B cell (primary cell): ENCODE results near the gene CRHR2. TPM values are rescaled to one million over a fixed set of nuclear protein-coding genes. Genes with fewer than 3 reads are reported as not detected.

ENCODE experiments used
- ATAC-seq: fragments of 200-7000 bp; cut with Tn5 transposase; one replicate; pipeline ENCODE4 v1.10.0; 2021; ENCODE audit warnings: low read depth, mild to moderate bottlenecking, moderate number of reproducible peaks, moderate library complexity
- CTCF ChIA-PET: fragments of 350-600 bp; sonication (Branson Sonifier 250); formaldehyde crosslinking; loops from one replicate; lab custom pipeline; 2021; ENCODE audit warnings: antibody characterized with exemption, inconsistent platforms; lab: Charles Lee
- POLR2A ChIA-PET: fragments of 350-600 bp; sonication (Branson Sonifier 250); formaldehyde crosslinking; loops from one replicate; lab custom pipeline; 2021; ENCODE audit warnings: antibody characterized with exemption; lab: Charles Lee
- DNase-seq: peaks from one replicate; pipeline ENCODE4 v3.0.0; 2013
- H2AFZ ChIP-seq: 2 replicates; pipeline ENCODE4 v1.6.1; 2012; ENCODE audit warnings: mild to moderate bottlenecking, low read depth, low read length; ENCODE audit not compliant: insufficient read depth, poor library complexity, severe bottlenecking
- H3K27ac ChIP-seq, 2 donors: 1 replicate in 1 of 2; 2 replicates in 1 of 2; pipeline ENCODE4 v1.5.1; 2012 to 2013; ENCODE audit warnings: low read length in 2 of 2, mild to moderate bottlenecking in 2 of 2, moderate library complexity in 1 of 2
- H3K27me3 ChIP-seq, 4 experiments: fragments of 200-600 bp in 1 of 4; sonication (generic) in 1 of 4; replicated peaks in 1 of 4; 1 replicate in 2 of 4; 2 replicates in 2 of 4; pipeline versions ENCODE4 v1.6.1 to v1.7.0; 2013 to 2016; ENCODE audit warnings: low read length in 3 of 4, mild to moderate bottlenecking in 2 of 4, mixed read lengths in 1 of 4, moderate library complexity in 1 of 4; ENCODE audit not compliant: insufficient read depth in 4 of 4, control insufficient read depth in 3 of 4; ENCODE audit errors: control extremely low read depth in 1 of 4
- H3K36me3 ChIP-seq, 2 experiments: replicated peaks in 1 of 2; 1 replicate in 1 of 2; 2 replicates in 1 of 2; pipeline versions ENCODE4 v1.6.1 to v1.7.1; 2013; ENCODE audit warnings: low read length in 1 of 2; ENCODE audit not compliant: insufficient read depth in 2 of 2, control insufficient read depth in 1 of 2; ENCODE audit errors: control extremely low read depth in 1 of 2, extremely low read depth in 1 of 2
- H3K4me1 ChIP-seq, 2 donors: fragments of 200-600 bp in 1 of 2; sonication (generic) in 1 of 2; 1 replicate in 1 of 2; 2 replicates in 1 of 2; pipeline versions ENCODE4 v1.5.1 to v1.6.1; 2013 to 2017; ENCODE audit warnings: low read length in 2 of 2; ENCODE audit not compliant: control insufficient read depth in 2 of 2, insufficient read depth in 2 of 2
- H3K4me2 ChIP-seq: replicated peaks from 2 replicates; pipeline ENCODE3; 2012; ENCODE audit warnings: mild to moderate bottlenecking, low read depth, low read length; ENCODE audit not compliant: poor library complexity, severe bottlenecking
- H3K4me3 ChIP-seq, 5 experiments: fragments of 200-600 bp in 1 of 5; sonication (generic) in 1 of 5; 1 replicate in 3 of 5; 2 replicates in 2 of 5; pipeline versions ENCODE4 v1.5.1 to v1.7.0; 2011 to 2016; ENCODE audit warnings: low read length in 4 of 5, mild to moderate bottlenecking in 4 of 5, low read depth in 2 of 5, control low read depth in 1 of 5, moderate library complexity in 1 of 5; ENCODE audit not compliant: insufficient read depth in 1 of 5; ENCODE audit errors: control extremely low read depth in 1 of 5, extremely low read depth in 1 of 5
- H3K79me2 ChIP-seq: fragments of 200-600 bp; sonication (generic); one replicate; pipeline ENCODE4 v1.6.0; 2016; ENCODE audit warnings: low read length; ENCODE audit not compliant: control insufficient read depth, insufficient read depth
- H3K9ac ChIP-seq: fragments of 200-600 bp; sonication (generic); 2 replicates; pipeline ENCODE4 v1.6.1; 2017; ENCODE audit warnings: mild to moderate bottlenecking, low read length, moderate library complexity
- H3K9me3 ChIP-seq, 3 donors: one replicate each; pipeline versions ENCODE4 v1.6.1 to v1.7.1; 2013; ENCODE audit warnings: low read length in 2 of 3; ENCODE audit not compliant: control insufficient read depth in 2 of 3, insufficient read depth in 1 of 3; ENCODE audit errors: control extremely low read depth in 1 of 3
- H4K20me1 ChIP-seq: 2 replicates; pipeline ENCODE4 v1.6.0; 2012; ENCODE audit warnings: mild to moderate bottlenecking, low read length; ENCODE audit not compliant: insufficient read depth, control insufficient read depth, poor library complexity, severe bottlenecking
- H3K27ac Mint-ChIP-seq: one replicate; pipeline ENCODE4 v1.8.0; 2021; ENCODE audit warnings: mixed read lengths
- H3K27me3 Mint-ChIP-seq: one replicate; pipeline ENCODE4 v1.8.0; 2021; ENCODE audit warnings: mixed read lengths
- H3K4me1 Mint-ChIP-seq: one replicate; pipeline ENCODE4 v1.8.0; 2021; ENCODE audit warnings: mixed read lengths
- H3K4me3 Mint-ChIP-seq: one replicate; pipeline ENCODE4 v1.8.0; 2021; ENCODE audit warnings: mixed read lengths
- H3K9me3 Mint-ChIP-seq: one replicate; pipeline ENCODE4 v1.8.0; 2022; ENCODE audit warnings: mixed read lengths; ENCODE audit not compliant: insufficient read depth
- CTCF ChIP-seq: fragments of 200-600 bp; IDR thresholded peaks from one replicate; pipeline ENCODE4 v1.8.0; 2022; ENCODE audit warnings: antibody characterized with exemption, mild to moderate bottlenecking
- EZH2 ChIP-seq: IDR thresholded peaks from 2 replicates; pipeline ENCODE4 v1.6.1; 2012; ENCODE audit warnings: borderline replicate concordance, low read depth, mild to moderate bottlenecking, moderate library complexity, low read length; ENCODE audit not compliant: insufficient read depth, poor library complexity, severe bottlenecking
- WGBS: methylation state at CpG from one replicate; pipeline ENCODE4 v1.1.5; 2013; ENCODE audit warnings: missing lambda C conversion rate; ENCODE audit not compliant: insufficient coverage; 5-methylcytosine and 5-hydroxymethylcytosine counted together
- intact Hi-C: fragments of 100-400 bp; cut with micrococcal nuclease; formaldehyde crosslinking; loops from one replicate; pipeline ENCODE4 v1.10.0; 2022
- polyA minus RNA-seq: library from RNA; depleted of rRNA, polyadenylated mRNA; stranded (reverse); fragments of >200 nt; gene quantifications from 2 replicates; pipeline ENCODE4 v1.2.3, GENCODE V29; 2012
- polyA plus RNA-seq: library from polyadenylated mRNA; depleted of rRNA; stranded (reverse); fragments of >200 nt; gene quantifications from 2 replicates; pipeline ENCODE4 v1.2.3, GENCODE V29; 2012
- total RNA-seq, 2 donors: library from RNA; stranded (reverse); fragments of 120-200 nt in 1 of 2; gene quantifications; 1 replicate in 1 of 2; 2 replicates in 1 of 2; pipeline versions ENCODE4 v1.2.3 to v1.2.4, GENCODE V29; 2013 to 2022

CRHR2 gene
- total RNA-seq (not detected in 2 replicates), polyA plus RNA-seq (not detected in 2 replicates), polyA minus RNA-seq (not detected in 2 replicates)
- total RNA-seq (2013), result 0.02 TPM

- H3K9me3 ChIP-seq, result peaks cover 0 to 3% (median 0%) of the 10 kb centered on the region in 3 donors
- no peaks in the 10 kb centered on the region for H3K79me2 ChIP-seq
- H2AFZ ChIP-seq, result peak within 1 kb of the TSS; percentile 60
- no peak within 1 kb of the TSS for H3K27ac ChIP-seq
- POLR2A ChIA-PET, result no interaction called here
- ATAC-seq (peak; percentile 49), DNase-seq (peak; percentile 40)
- H3K4me3 Mint-ChIP-seq, result peak within 1 kb of the TSS; percentile 79
- TF ChIP-seq CTCF, result peak; percentile 9
- no peak for TF ChIP-seq EZH2
- peaks cover 0 to 62% (median 14%) of the 10 kb centered on the region in 4 experiments for H3K27me3 ChIP-seq
- peaks cover 15% of the 10 kb centered on the region for H3K4me1 Mint-ChIP-seq
- peak within 1 kb of the TSS; percentile 72 for H3K4me2 ChIP-seq
- H3K27ac Mint-ChIP-seq, result no peak within 1 kb of the TSS
- no peaks in the 10 kb centered on the region for H3K9me3 Mint-ChIP-seq
- H3K4me1 ChIP-seq, result peaks cover 14 to 15% of the 10 kb centered on the region in 2 donors
- CTCF ChIA-PET, result interaction anchor here (0.9 kb wide), 1 partner anchor 14 kb away, joined by 3 read pairs; no protein-coding TSS in a partner anchor
- peak within 1 kb of the TSS; percentile 49 for H3K9ac ChIP-seq
- H3K4me3 ChIP-seq, result peak within 1 kb of the TSS in 3 of 5 experiments; percentile 38 to 39 (median 39)
- H3K36me3 ChIP-seq, result no peaks in the 10 kb centered on the region
- no peaks in the 10 kb centered on the region for H4K20me1 ChIP-seq
- WGBS, result 5% methylated on average over 67 of the region's 67 CpGs
- intact Hi-C loops, result no loop called here
- peaks cover 78% of the 10 kb centered on the region for H3K27me3 Mint-ChIP-seq
Measured at GRCh38 chr7:30682212-30683083, at the start of gene CRHR2. TSS of gene CRHR2 (minus strand) at chr7:30682456. CDS start at chr7:30682280, 176 bp downstream.

- no peak overlapping the region for H2AFZ ChIP-seq
- 63% methylated on average over 7 of the region's 11 CpGs for WGBS
Measured at GRCh38 chr7:30731581-30731980, 49.3 kb upstream of the CRHR2 start.

More at GRCh38 chr7:30731581-30731980, 49.3 kb upstream of the CRHR2 start:
- H3K4me1 Mint-ChIP-seq, result peaks cover 18% of the 10 kb centered on the region
- Histone ChIP-seq H3K4me1 (peaks cover 8 to 14% of the 10 kb centered on the region in 2 donors), H3K27ac (no peak overlapping the region), H3K36me3 (no peaks in the 10 kb centered on the region), H3K4me2 (no peak overlapping the region), H3K9me3 (peaks cover 0 to 2% (median 0%) of the 10 kb centered on the region in 3 donors), H3K9ac (no peak overlapping the region), H4K20me1 (no peaks in the 10 kb centered on the region), H3K27me3 (peaks cover 0 to 8% (median 0%) of the 10 kb centered on the region in 4 experiments), H3K4me3 (no peak overlapping the region), H3K79me2 (no peaks in the 10 kb centered on the region)
- intact Hi-C loops, result no loop called here
- no peaks in the 10 kb centered on the region for H3K9me3 Mint-ChIP-seq
- DNase-seq (no peak), ATAC-seq (no peak)
- H3K4me3 Mint-ChIP-seq, result no peak overlapping the region
- peaks cover 17% of the 10 kb centered on the region for H3K27me3 Mint-ChIP-seq
- CTCF ChIA-PET, result interaction anchor here (4.6 kb wide), 1 partner anchor 9 kb away, joined by 22 read pairs; no protein-coding TSS in a partner anchor
- TF ChIP-seq CTCF (no peak), EZH2 (no peak)
- H3K27ac Mint-ChIP-seq, result no peak overlapping the region
- POLR2A ChIA-PET, result no interaction called here
